ENCODE data around the gene EIF2D. TPM values are rescaled to one million over a fixed set of nuclear protein-coding genes. Genes with fewer than 3 reads are reported as not detected.

EIF2D gene
- total and polyA plus RNA-seq, 9 of the 15 experiments (the other 6 are each of a cell fraction or from before 2014, with no cell fraction given): 81.1 to 138 (median 93.9) TPM

DNA sequence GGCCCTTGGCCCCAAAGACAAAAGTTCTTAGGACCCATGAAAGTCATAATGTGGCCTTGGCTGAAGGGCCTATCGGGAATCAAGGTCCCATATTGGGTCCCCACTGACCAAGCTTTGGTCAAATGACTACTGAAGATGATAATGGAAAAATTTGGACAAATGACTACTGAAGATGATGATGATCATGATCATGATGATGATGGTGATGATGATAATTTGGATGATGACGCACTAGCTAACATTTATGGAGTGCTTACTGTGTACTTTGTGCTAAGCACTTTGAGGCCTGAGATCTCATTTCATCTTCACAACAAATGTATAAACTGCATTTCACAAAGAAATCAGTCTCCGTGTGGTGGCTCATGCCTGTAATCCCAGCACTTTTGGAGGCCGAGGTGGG is 39.4 kb downstream of the EIF2D start:
- Histone ChIP-seq H3K9me3 (replicated peaks; ENCODE audit: control insufficient read depth, insufficient read depth, low read depth, low read length) (no peaks in the 10 kb centered on the region), H3K36me3 (ENCODE audit: control insufficient read depth, insufficient read depth, low read length) (peaks cover 38% of the 10 kb centered on the region; the same call in 2 of the 3 replicates), H4K20me1 (replicated peaks; ENCODE audit: control insufficient read depth, insufficient read depth, low read length) (no peaks in the 10 kb centered on the region), H3K9me1 (ENCODE audit: control insufficient read depth, insufficient read depth, low read length) (peaks cover 5% of the 10 kb centered on the region), H3K27me3 (ENCODE audit: control insufficient read depth in 2 of 2, insufficient read depth in 2 of 2, low read length in 2 of 2) (no peaks in the 10 kb centered on the region), H3K9ac (ENCODE audit: insufficient read depth in 1 of 2, low read depth in 2 of 2, low read length in 2 of 2) (no peak overlapping the region), H3K4me3 (no peak overlapping the region), H3K27ac (ENCODE audit: extremely low read depth, low read depth, low read length) (no peak overlapping the region), H3K4me2 (ENCODE audit: insufficient read depth, low read length) (no peak overlapping the region), H3K4me1 (replicated peaks in 1 of 2; ENCODE audit: control insufficient read depth in 2 of 2, insufficient read depth in 2 of 2, low read length in 2 of 2) (peaks cover 19 to 29% of the 10 kb centered on the region in 2 experiments), H3K79me2 (ENCODE audit: control insufficient read depth, insufficient read depth, low read length) (peaks cover 30% of the 10 kb centered on the region), H2AFZ (ENCODE audit: low read depth, low read length) (no peak overlapping the region)
- ChIA-PET POLR2A (interaction anchor here (0.8 to 1.2 kb wide), 2 partner anchors 13 to 15 kb away, joined by 3 read pairs; no protein-coding TSS in a partner anchor), CTCF (ENCODE audit: low intra/inter-chr PET ratio) (no interaction called here)
- in situ Hi-C loops (cut with MboI): no loop called here
- DNase-seq (ENCODE audit: extremely low read depth in 1 of 4, low spot score in 3 of 4) (no peak), FAIRE-seq (no peak), ATAC-seq (no peak)
- WGBS (ENCODE audit: insufficient coverage, low coverage, missing lambda C conversion rate): 78% methylated on average over 4 of the region's 4 CpGs
- TF ChIP-seq TAF7 (tag; IDR thresholded peaks at IDR 0.05) (no peak), ZKSCAN8 (CRISPR knock-in tag; IDR thresholded peaks at IDR 0.05) (0 out of 2 replicates have a peak, but pooled peaks have one; percentile 24)
- intact Hi-C loops (cut with micrococcal nuclease): no loop called here
- no TSS peak for BruUV-seq (replicated peaks)

DNA sequence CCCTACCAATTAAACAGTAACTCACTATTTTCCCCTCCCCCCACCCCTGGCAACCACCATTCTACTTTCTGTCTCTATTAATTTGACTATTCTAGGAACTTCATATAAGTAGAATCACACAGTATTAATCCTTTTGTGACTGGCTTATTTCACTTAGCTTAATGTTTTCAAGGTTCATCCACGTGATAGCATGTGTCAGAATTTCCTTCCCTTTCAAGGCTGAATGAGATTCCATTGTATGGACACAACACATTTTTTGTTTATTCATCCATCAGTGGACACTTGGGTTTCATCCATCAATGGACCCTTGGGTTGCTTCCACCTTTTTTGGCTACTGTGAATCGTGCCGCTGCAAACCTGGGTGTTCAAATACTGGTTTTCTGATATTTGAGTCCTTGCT is 41.7 kb downstream of the EIF2D start:
- Histone ChIP-seq H3K4me2 (ENCODE audit: insufficient read depth, low read length) (no peak overlapping the region), H4K20me1 (replicated peaks; ENCODE audit: control insufficient read depth, insufficient read depth, low read length) (peaks cover 3% of the 10 kb centered on the region; the same call in 1 of the 2 replicates), H3K27me3 (ENCODE audit: control insufficient read depth in 2 of 2, insufficient read depth in 2 of 2, low read length in 2 of 2) (no peaks in the 10 kb centered on the region), H3K79me2 (ENCODE audit: control insufficient read depth, insufficient read depth, low read length) (peaks cover 18% of the 10 kb centered on the region), H3K36me3 (ENCODE audit: control insufficient read depth, insufficient read depth, low read length) (peaks cover 45% of the 10 kb centered on the region; the same call in 2 of the 3 replicates), H3K9me1 (ENCODE audit: control insufficient read depth, insufficient read depth, low read length) (peaks cover 5% of the 10 kb centered on the region), H3K9me3 (replicated peaks; ENCODE audit: control insufficient read depth, insufficient read depth, low read depth, low read length) (no peaks in the 10 kb centered on the region), H3K4me3 (no peak overlapping the region), H2AFZ (ENCODE audit: low read depth, low read length) (no peak overlapping the region), H3K9ac (ENCODE audit: insufficient read depth in 1 of 2, low read depth in 2 of 2, low read length in 2 of 2) (no peak overlapping the region), H3K4me1 (replicated peaks in 1 of 2; ENCODE audit: control insufficient read depth in 2 of 2, insufficient read depth in 2 of 2, low read length in 2 of 2) (peaks cover 7 to 20% of the 10 kb centered on the region in 2 experiments), H3K27ac (ENCODE audit: extremely low read depth, low read depth, low read length) (no peak overlapping the region)
- WGBS (ENCODE audit: insufficient coverage, low coverage, missing lambda C conversion rate): 83% methylated on average over 3 of the region's 3 CpGs
- BruUV-seq (replicated peaks): no TSS peak
- TF ChIP-seq ZNF79 (CRISPR knock-in tag; IDR thresholded peaks at IDR 0.05; ENCODE audit: low read depth) (no peak), CREBBP (IDR thresholded peaks at IDR 0.05; ENCODE audit: low read depth, low read length) (no peak), CBX3 (IDR thresholded peaks at IDR 0.05; ENCODE audit: borderline replicate concordance in 1 of 2, low read length in 2 of 2) (no peak)
- ATAC-seq (no peak), FAIRE-seq (no peak), DNase-seq (ENCODE audit: extremely low read depth in 1 of 4, low spot score in 3 of 4) (no peak)
- POLR2A ChIA-PET: no interaction called here
- intact Hi-C loops (cut with micrococcal nuclease) (no loop called here), in situ Hi-C loops (cut with MboI) (no loop called here)
- CTCF ChIA-PET (ENCODE audit: low intra/inter-chr PET ratio): no interaction called here
